Neural progenitor cell (in vitro differentiated cells): Measurements from ENCODE around the gene TRIM63.

Experiments used
- CTCF ChIP-seq: fragments of 200-600 bp; sonication (generic); IDR thresholded peaks from 2 replicates; pipeline ENCODE4 v1.5.1; 2017; ENCODE audit warnings: antibody characterized with exemption, mild to moderate bottlenecking
- EZH2 ChIP-seq: fragments of 200-600 bp; sonication (generic); IDR thresholded peaks from 2 replicates; pipeline ENCODE4 v1.6.1; 2017; ENCODE audit warnings: antibody characterized with exemption, mild to moderate bottlenecking, moderate library complexity
- EZH2phosphoT487 ChIP-seq: fragments of 200-600 bp; sonication (generic); IDR thresholded peaks from 2 replicates; pipeline ENCODE4 v1.6.1; 2017; ENCODE audit warnings: antibody characterized with exemption

GRCh38 chr1:26019641-26020315, 47.7 kb downstream of the TRIM63 start:
- TF ChIP-seq EZH2phosphoT487: no peak
- TF ChIP-seq CTCF: no peak
- TF ChIP-seq EZH2: no peak
